C4-2B (cell line): ENCODE measurements around the gene MEIS1.

Source experiments
- ZFX ChIP-seq: fragments of 450-650 bp; IDR thresholded peaks from 2 replicates; pipeline ENCODE4 v1.6.1; 2017
- TF ChIP-seq, protein P1 (sequence below): fragments of 450-650 bp; conservative IDR thresholded peaks from 2 replicates; pipeline ENCODE4 v1.5.1; 2017; ENCODE audit warnings: mild to moderate bottlenecking

DNA sequence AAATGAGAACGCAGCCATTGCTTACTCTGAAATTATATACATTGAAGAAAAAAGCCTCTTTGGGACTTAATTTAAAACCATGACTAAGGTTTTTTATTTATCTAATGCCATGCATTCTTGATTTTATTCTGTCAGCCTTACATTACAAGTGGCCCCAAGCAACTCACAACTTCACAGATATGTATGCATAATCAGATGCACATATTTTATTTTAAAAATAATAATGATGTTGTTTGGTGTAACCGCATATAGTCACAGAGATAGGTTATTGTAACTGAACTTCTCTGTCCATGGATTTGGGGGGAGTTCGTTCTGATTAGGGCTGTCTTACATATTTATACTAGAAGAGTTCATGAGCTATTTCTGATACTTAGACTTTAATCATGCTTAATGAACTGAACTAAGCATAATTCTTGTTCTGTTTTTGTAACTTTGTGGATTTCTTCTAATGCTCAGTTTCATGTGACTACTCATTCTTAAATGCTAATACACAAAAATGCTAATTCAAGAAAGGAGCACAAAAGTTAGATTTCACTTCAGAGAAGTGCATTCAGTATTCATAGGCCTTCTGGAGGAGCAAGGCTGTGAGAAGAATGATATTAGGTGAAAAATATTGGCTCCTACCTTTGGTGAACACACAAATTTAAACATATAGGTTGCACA, 26.2 kb downstream of the MEIS1 start:
- TF ChIP-seq, protein P1, sequence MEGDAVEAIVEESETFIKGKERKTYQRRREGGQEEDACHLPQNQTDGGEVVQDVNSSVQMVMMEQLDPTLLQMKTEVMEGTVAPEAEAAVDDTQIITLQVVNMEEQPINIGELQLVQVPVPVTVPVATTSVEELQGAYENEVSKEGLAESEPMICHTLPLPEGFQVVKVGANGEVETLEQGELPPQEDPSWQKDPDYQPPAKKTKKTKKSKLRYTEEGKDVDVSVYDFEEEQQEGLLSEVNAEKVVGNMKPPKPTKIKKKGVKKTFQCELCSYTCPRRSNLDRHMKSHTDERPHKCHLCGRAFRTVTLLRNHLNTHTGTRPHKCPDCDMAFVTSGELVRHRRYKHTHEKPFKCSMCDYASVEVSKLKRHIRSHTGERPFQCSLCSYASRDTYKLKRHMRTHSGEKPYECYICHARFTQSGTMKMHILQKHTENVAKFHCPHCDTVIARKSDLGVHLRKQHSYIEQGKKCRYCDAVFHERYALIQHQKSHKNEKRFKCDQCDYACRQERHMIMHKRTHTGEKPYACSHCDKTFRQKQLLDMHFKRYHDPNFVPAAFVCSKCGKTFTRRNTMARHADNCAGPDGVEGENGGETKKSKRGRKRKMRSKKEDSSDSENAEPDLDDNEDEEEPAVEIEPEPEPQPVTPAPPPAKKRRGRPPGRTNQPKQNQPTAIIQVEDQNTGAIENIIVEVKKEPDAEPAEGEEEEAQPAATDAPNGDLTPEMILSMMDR = no peak
- no peak for TF ChIP-seq ZFX
